Mesodermal cell (in vitro differentiated cells): ENCODE measurements around the gene KCNJ18.
"Not testable (repeated sequence)": the region's sequence is repeated elsewhere in the genome, so short reads cannot be mapped to it uniquely, and the experiment has no call there.

Source experiments
- H3K27ac ChIP-seq: 2 replicates; pipeline ENCODE4 v1.7.0; 2013; ENCODE audit warnings: mild to moderate bottlenecking, low read depth, low read length, moderate library complexity; ENCODE audit not compliant: severe bottlenecking
- H3K36me3 ChIP-seq: 2 replicates; pipeline ENCODE4 v1.7.1; 2013; ENCODE audit warnings: mild to moderate bottlenecking, low read length, moderate library complexity; ENCODE audit not compliant: control insufficient read depth, insufficient read depth
- H3K4me1 ChIP-seq: one replicate; pipeline ENCODE4 v1.7.1; 2013; ENCODE audit warnings: mild to moderate bottlenecking, low read length; ENCODE audit not compliant: insufficient read depth, control insufficient read depth, poor library complexity, severe bottlenecking
- H3K4me3 ChIP-seq: 2 replicates; pipeline ENCODE4 v1.7.0; 2013; ENCODE audit warnings: low read length, control low read depth, mild to moderate bottlenecking; ENCODE audit not compliant: insufficient read depth, poor library complexity, severe bottlenecking; ENCODE audit errors: extremely low read depth
- H3K9me3 ChIP-seq: 2 replicates; pipeline ENCODE4 v1.7.1; 2013; ENCODE audit warnings: mild to moderate bottlenecking, low read length, moderate library complexity; ENCODE audit not compliant: control insufficient read depth
- WGBS, 2 experiments: methylation state at CpG; one replicate each; pipeline ENCODE4 v1.1.5; 2013; ENCODE audit warnings: missing lambda C conversion rate in 2 of 2; ENCODE audit not compliant: insufficient coverage in 2 of 2; 5-methylcytosine and 5-hydroxymethylcytosine counted together

Gene KCNJ18

DNA sequence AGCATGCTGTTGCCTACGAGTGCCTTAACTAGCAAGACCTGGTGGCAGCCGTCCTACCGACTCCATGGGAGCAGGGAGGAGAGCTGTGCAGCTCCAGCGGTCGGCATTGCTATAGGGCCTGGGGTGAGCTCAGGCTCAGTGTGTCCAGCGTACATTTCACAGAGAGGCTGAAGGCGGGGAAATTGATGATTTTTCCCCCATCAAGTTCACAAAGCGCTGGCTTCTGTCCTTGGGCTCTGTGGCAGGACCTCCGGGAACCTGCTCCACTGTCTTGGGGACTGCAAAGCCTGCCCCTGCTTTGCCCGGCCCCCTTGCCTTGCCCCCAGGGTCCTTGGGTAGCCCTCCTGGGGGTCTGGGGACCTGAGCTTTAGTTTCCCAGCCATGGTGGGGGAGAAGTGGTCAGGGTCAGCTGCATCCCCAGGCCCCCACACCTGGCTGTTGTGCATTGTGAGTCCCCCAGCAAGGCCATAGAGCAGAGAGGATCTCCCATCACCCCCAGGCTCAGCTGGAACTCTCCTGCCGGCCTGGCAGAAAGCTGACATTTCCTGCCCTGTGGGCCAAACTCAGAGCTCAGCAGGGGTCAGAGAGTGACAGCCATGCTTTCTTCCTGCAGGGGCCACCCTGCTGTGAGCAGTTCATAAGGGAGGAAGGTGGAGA is 3.9 kb upstream of the KCNJ18 start:
- Histone ChIP-seq H3K36me3 (no peaks in the 10 kb centered on the region), H3K4me3 (no peak overlapping the region), H3K4me1 (no peaks in the 10 kb centered on the region), H3K9me3 (peaks cover 4% of the 10 kb centered on the region), H3K27ac (no peak overlapping the region)
- WGBS, 2 experiments, result 73 to 80% methylated on average over 9 to 11 of the region's 11 CpGs

DNA sequence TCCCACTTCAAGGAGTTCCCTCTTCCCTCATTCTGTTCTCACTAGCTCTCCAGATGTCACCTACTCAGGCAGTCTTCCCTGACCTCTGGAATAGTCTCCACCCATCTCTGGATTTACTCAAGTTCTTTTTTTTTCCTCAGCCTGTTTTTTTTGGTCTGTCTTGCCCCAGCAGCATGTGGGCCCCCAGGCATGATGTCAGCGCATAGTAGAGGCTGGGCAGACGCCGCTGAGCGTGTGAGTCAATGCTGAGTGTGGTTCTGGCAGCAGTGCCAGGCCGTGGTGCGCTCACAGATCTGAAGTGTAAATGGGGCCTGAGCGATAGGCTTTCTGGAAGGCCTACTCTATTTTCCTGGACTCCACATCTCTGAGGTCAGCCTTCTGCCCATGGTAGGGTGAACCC is 2.7 kb upstream of the KCNJ18 start:
- 78 to 85% methylated on average over 3 to 6 of the region's 7 CpGs for WGBS, 2 experiments
- Histone ChIP-seq H3K4me1 (no peaks in the 10 kb centered on the region), H3K27ac (no peak overlapping the region), H3K36me3 (no peaks in the 10 kb centered on the region), H3K9me3 (peaks cover 4% of the 10 kb centered on the region), H3K4me3 (no peak overlapping the region)

DNA sequence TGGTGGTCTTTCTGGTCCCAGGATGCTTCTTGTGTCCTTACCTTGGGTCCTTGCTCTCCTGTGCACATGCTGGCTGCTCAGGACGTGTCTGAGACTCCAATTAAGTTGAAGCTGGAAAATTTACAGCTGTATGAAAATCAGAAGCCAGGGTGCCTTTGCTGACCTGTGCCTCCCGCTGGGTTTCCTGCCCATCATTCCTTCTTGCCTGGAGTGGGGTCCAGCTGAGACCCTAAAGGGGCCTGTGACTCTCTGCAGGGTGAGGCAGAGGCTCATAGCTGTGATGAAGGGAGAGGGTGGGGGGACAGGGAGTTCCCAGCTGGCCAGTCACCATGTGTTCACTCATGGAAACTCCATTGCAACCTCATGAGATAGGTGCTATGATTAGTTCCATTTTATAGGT is 1.5 kb upstream of the KCNJ18 start:
- not testable (repeated sequence) for H3K4me1 ChIP-seq, H3K4me3 ChIP-seq, H3K36me3 ChIP-seq, H3K27ac ChIP-seq, H3K9me3 ChIP-seq
- 60 to 61% methylated on average over 2 of the region's 2 CpGs for WGBS, 2 experiments

DNA sequence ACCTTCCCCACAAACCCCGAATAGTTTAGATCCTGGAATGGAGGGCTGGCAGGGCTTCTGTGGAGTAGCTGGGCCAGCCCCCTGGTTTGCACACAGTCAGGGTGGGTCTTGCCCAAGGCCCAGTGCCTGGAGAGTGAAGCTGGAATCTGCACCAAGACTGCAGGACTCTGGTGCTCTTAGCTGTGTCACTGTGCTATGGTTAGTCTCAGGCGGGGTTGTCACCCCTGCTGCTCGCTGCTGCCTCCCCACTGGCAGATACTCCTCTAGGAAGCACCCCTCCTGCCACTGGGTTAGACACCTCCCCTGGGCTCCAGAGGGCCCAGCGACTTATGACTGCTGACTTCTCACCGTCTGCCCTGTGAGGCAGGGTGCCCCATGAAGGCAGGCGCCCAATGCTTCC is 842 bp upstream of the KCNJ18 start:
- H3K9me3 ChIP-seq, H3K4me1 ChIP-seq: not testable (repeated sequence)
- 89 to 100% methylated on average over 2 of the region's 6 CpGs for WGBS, 2 experiments

DNA sequence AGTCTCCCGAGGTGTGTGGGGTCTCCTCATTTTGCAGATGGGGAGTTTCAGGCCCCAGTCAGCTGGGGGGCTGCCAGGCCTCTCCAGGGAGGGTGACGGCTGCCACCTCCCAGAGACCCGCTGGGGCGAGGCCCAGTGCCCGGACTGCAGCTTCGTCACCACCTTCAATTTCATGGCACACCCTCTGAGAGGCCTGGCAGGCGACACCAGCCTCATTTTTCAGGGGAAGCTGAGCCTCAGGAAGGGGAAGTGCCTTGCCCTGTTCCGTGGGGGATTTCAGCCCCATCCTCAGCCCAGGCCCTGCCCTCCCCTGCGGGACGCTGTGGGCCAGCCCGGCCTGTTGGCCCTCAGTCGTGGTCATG is 362 bp downstream of the KCNJ18 start:
- WGBS, 2 experiments, result 65% methylated on average over 4 of the region's 12 CpGs; no CpG with 5 or more reads in 1 of the 2 experiments
- H3K36me3 ChIP-seq, H3K4me3 ChIP-seq, H3K4me1 ChIP-seq, H3K9me3 ChIP-seq, H3K27ac ChIP-seq: not testable (repeated sequence)

More for the DNA sequence above, 842 bp upstream of the KCNJ18 start:
- H3K4me3 ChIP-seq, H3K27ac ChIP-seq, H3K36me3 ChIP-seq: not testable (repeated sequence)

DNA sequence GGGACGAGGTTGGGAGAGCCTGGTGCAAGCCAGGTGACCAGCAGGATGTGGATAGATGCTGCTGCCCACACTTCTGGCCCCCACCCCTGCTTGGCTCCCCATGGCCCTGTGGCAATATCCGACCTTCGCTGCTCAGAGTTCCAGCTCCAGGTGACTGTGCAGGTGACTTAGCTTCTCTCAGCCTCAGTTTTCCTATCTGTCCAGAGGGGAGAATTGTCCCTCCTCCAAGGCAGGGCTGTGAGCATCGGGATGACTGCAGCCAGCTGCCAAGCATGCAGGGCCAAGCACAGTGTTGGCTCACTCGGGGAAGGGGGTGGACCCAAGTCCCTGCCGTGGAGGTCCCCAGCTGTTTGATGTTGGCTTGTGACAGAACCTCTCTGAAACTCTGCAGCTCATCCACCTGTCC is 1.1 kb downstream of the KCNJ18 start:
- 53 to 63% methylated on average over 5 to 6 of the region's 6 CpGs for WGBS, 2 experiments
- H3K9me3 ChIP-seq, H3K4me1 ChIP-seq, H3K4me3 ChIP-seq, H3K36me3 ChIP-seq, H3K27ac ChIP-seq: not testable (repeated sequence)

DNA sequence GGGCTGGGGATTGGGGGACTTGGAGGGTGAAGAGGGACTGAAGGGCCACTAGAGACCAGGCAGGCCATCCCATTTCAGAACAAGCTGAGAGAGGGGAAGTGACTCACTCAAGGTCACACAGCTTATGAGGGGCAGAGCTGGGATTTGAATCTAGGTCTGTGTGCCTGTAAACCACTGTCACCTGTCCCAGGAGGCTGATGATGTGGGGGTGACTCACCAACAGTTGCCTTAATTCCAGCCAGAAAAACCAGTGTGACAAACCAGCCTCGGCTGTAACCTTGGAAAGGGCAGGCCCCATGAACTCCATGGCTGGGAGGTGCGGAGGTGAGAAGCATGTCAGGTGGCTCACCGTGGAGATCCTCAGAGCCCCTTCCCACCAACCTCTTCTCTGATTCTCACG is 1.6 kb downstream of the KCNJ18 start:
- WGBS, 2 experiments, result no CpG with 5 or more reads among the region's 4 CpGs
- not testable (repeated sequence) for H3K9me3 ChIP-seq, H3K4me3 ChIP-seq, H3K4me1 ChIP-seq, H3K27ac ChIP-seq, H3K36me3 ChIP-seq

DNA sequence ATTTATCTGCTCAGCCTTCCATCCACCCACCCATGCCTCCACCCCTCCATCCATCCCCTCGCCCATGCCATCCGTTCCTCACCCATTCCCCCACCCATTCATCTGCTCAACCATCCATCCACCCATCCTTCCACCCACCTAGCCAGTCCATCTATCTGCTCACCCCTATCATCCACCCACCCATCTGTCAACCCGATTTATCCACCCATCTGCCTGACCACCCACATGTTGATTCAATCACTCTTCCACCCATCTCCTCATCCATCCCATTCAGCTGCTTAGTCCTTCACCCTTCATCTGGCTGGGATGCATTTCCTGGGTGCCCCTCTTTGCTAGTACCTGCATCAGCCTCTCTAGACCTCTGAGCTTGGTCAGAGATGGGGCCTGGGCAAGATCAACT is 3.9 kb downstream of the KCNJ18 start:
- H3K27ac ChIP-seq, H3K9me3 ChIP-seq, H3K36me3 ChIP-seq, H3K4me3 ChIP-seq, H3K4me1 ChIP-seq: not testable (repeated sequence)
- WGBS, 2 experiments, result 70 to 83% methylated on average over 1 of the region's 3 CpGs

DNA sequence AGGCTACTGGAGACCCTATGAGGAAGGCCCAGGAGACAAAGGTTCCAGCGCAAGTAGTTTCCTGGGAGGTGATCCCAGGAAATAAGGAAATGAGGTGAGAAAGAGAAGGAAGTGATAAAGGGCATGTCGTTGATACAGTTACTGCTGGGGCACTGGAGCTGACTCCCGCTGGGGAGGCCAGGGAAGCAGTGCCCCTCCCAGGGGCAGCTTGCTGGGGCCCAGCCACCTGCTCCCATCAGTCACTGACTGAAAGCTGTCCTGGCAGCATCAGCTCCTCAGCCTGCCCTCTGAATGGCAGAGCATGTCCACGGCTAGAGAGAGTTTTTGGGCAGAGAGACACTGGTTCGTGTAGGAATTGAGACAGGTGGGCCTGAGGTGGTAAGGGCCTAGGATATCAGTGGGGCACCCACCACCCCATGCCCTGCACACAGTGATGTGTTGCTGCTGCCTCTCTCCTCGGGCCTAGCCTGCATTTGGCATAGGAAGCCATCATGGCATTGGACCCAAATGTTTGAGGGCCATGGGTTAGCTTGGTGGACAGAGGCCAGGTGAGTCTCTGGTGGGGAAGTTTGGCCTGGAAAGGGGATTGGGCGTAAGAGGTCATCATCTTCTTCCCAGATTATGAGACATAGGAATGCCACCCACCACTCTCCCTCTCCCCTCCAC is 4.7 kb downstream of the KCNJ18 start:
- H3K36me3 ChIP-seq, H3K4me3 ChIP-seq, H3K27ac ChIP-seq, H3K9me3 ChIP-seq, H3K4me1 ChIP-seq: not testable (repeated sequence)
- 46 to 50% methylated on average over 3 to 6 of the region's 7 CpGs for WGBS, 2 experiments

DNA sequence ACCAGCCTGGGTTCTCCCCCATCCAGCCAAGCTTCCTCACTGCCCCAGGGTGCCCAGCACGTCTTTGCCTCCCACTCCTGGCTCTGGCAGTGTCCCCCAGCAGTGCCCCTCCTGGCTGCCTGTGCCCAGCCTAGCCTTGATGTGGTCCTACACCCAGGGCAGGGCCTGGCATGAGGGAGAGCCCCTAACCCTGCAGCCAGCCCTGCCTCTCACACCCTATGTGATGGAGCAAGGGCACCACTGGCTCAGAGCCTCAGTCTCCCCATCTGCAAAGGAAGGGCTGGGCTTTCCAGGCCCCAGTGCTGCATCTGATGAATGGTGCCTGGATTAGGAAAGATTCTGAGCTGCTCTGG is 5.2 kb downstream of the KCNJ18 start:
- H3K36me3 ChIP-seq, result not testable (repeated sequence)
- 25 to 57% methylated on average over 1 of the region's 1 CpG for WGBS, 2 experiments

DNA sequence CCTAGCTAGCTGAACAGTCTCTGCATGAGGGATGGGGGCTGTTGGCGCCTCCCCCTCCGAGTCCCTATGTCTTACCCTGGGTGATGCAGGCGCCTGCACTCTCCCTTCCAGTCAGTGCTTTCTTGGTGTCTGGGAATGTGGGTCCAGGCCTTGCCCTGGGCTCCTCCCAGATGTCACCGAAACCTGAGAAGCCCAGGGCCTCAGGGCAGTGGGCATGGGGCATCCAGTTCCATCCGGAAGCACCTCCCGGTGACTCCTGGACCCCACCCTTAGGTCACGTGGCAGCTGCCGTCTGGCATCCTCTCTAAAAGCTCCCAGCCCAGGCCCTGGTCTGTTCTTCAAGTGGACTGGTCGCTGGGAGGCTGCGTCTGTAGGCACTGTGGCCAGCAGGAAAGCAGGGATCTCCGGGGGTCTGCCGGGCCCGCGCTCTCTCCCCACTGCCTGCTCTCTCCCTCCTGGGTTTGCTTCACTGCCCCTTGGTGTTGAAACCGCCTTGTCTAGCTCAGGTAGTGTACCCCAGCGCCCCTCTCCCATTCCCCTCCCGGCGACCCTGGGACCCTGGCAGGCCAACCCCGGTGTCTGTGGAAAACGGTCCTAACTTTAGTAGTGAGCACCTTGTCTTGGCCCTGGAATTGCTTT is 6.2 kb downstream of the KCNJ18 start:
- H3K36me3 ChIP-seq, H3K9me3 ChIP-seq, H3K27ac ChIP-seq, H3K4me3 ChIP-seq, H3K4me1 ChIP-seq: not testable (repeated sequence)
- 86 to 89% methylated on average over 8 to 9 of the region's 20 CpGs for WGBS, 2 experiments

More for the DNA sequence above, 5.2 kb downstream of the KCNJ18 start:
- not testable (repeated sequence) for H3K4me3 ChIP-seq, H3K9me3 ChIP-seq, H3K4me1 ChIP-seq, H3K27ac ChIP-seq
